Fibroblast of mammary gland (primary cell): ENCODE measurements around the gene NR2F2.

ENCODE experiments used
- DNase-seq: peaks from one replicate; pipeline ENCODE4 v3.0.0-alpha.2; 2010; ENCODE audit warnings: low read depth
- H3K4me3 ChIP-seq: 2 replicates; pipeline ENCODE4 v1.5.1; 2011; ENCODE audit warnings: low read depth, mild to moderate bottlenecking, low read length, moderate library complexity; ENCODE audit not compliant: control insufficient read depth
- CTCF ChIP-seq: conservative IDR thresholded peaks from 2 replicates; pipeline ENCODE4 v1.5.1; 2011; ENCODE audit warnings: low read depth, low read length, inconsistent platforms; ENCODE audit not compliant: control insufficient read depth, insufficient read depth

The NR2F2 gene

GRCh38 chr15:96341513-96342405 lies 11.3 kb downstream of the NR2F2 start:
- peak overlapping the region; percentile 95 for H3K4me3 ChIP-seq
- no peak for TF ChIP-seq CTCF
- DNase-seq = peak; percentile 48

GRCh38 chr15:96342406-96343112 lies 12.1 kb downstream of the NR2F2 start:
- TF ChIP-seq CTCF = no peak
- H3K4me3 ChIP-seq = no peak overlapping the region
- DNase-seq = peak; percentile 22

DNA sequence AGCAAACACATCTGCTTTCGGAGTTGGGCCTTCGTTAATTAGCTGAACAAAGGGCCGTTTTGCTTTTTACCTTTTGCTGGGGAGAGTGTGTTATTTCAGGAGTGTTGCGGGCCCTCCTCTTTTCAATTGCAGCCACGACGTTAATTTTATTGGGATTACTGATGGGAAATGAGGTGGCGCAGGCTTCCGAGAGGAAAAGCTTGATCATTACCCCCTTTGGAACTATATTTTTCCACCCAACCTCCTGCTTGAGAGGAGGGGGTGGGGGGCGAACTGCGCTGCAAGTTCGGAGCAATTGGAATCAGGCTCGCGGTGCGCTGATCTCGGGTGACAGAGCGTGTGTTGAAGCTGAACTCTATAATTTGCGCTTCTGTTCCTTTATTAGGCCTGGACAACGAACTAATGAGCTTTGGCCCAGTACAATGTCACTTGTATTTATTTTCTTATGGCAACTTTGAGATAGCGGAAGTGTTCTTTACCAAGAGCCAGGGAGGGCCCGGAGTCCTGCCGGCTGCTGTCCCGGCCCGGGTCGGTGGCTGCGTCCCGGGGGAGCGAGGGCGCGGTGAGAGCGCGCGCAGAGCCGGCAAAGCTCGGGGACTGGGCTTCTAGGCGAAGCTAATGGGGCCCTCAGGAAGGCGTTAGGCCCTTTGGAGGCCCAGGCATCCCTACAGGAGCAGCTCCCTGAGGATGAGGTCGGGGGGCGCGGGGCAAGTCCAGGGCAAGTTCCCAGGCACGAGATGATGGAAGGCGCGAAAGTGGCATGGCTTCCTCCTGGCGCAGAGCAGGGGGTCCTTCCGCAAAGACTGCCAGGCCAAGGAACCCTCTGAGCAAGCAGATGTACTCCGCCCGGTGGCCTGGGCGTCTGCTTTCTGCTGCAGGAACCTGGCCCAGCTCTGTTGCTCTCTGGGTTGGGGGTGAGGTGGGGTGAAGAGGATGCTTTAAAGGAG lies 12.9 kb downstream of the NR2F2 start:
- peak; percentile 14 for DNase-seq
- no peak overlapping the region for H3K4me3 ChIP-seq
- no peak for TF ChIP-seq CTCF

DNA sequence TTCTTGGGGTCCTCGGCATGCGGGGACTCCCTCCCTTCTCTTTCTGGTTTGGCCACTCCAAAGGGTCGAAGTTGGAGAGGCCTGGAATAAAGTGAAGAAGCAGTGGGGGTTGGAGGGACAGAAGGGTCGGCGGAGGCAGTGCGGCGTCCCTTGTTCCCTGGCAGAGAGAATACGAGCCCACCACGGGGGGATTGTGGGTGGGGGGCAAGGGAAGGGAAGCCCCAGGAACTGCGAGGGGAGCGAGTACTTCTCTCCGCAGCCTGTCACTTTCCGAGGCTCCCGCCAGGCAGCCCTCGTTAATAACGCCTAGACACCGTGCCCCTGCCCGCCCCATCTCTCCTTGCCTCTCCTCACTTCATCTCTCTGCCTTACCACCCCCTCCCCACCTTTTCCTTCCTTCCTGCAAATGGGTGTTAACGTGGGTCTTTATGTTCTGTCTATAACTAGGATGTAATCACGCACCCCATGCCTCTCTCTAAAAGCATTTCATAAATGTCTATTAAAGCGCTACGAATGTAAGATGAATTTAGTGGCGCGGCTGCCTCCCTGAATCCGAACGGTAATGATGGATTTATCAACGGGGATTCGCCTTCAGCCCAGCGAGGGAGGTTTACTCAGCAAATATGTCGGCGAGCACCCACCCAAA lies 13.7 kb downstream of the NR2F2 start:
- no peak overlapping the region for H3K4me3 ChIP-seq
- DNase-seq = no peak
- no peak for TF ChIP-seq CTCF

DNA sequence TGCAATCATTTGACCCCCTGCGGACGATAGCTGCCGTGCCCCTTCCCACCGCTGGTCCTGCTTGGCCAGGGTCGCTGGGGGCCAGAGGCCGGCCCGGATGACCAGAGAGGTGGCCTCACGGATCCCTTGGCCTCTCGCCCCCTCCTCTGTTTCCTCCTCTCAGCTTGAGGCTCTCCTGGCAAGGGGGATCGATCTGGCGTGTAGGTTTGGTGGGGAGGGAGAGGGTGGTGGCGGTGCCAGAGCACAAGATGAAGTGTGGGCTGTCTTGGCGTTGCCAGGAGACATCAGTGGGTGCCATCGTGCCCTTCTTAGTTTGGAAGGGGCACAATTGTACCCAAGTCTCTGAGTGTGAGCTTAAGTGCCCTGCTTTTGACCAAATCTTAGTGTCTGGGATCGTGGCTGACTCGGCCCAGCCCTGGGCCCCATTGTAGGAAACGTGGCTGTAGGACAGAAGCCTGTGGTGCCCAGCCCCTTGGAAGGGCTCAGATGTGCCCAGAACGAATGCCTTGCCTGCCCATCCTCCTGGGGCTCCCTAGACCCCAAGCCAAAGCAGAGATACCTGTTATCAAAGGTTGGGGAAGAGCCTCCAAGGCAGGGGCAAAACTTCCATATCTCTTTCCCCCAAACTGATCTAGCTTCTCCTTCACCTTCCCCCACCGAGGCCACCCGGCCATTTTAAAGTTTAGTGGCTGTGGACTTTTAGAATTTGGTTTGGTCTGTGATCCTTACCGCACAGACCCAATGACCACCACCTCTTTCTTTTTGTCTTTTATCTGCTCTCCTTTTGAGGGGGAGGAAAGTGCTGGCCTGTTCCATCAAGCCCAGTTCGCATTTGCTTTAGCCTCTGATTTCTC lies 14.4 kb downstream of the NR2F2 start:
- H3K4me3 ChIP-seq = peak overlapping the region; percentile 52
- DNase-seq = no peak
- TF ChIP-seq CTCF = no peak
